ENCODE measurements around the gene TUSC1.
"Not testable (repeated sequence)": the region's sequence is repeated elsewhere in the genome, so short reads cannot be mapped to it uniquely, and the experiment has no call there.

The TUSC1 gene

DNA sequence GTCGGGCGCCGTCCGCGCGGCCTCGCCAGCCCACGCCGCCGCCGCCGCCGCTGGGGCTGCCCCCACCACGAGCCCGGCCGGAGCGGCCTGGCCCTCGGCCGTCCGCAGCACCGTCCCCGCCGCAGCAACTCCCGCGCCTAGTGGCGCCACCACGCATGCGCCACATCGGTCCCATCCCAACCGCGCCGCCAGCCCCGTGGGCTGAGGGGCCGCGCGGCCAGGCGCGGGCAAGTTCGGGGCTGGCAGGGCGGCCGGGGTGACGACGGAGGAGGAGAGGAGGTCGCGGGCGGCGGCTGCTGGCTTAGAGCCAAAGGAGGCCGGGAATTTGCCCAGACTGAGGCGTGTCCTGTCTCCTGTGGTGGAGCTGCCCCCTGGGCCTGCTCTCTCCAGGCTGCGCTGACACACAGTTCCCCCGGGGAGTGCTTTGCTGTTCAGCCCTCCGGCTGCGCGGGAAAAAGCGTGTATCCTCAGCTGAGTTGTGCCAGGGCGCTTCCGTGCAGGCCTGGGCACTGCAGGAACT, at the start of gene TUSC1:
Gene TUSC1 (minus strand): TSS at position 298 of the 520 bp plus-strand sequence. CDS start 132 bp downstream, at position 166.
- DNase-seq: no peak

DNA sequence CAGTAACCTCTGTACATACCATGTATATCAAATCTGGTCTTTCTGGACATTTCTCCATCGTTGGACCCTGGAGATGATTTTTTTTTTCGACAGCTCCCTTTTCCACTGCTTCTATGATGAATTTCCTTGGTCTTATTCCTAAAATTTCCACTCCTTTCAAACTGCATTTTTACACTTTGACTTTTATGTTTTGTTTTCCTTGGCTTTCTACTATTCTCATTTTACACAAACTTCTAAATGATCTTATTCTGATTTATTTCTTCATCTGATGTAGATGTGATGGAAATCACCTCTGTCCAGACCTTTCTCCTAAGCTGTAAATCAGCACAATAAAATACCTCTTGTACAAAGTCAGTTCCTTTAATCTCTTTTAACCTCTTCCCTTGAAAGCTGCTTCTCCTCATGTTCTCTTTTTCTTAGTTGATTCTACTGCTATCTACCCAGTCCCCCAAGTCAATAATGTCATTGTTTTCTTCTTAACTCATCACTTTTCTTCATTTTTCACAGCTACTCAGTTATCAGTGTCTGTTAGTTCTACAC, 48.7 kb upstream of the TUSC1 start:
- no peak for DNase-seq

DNA sequence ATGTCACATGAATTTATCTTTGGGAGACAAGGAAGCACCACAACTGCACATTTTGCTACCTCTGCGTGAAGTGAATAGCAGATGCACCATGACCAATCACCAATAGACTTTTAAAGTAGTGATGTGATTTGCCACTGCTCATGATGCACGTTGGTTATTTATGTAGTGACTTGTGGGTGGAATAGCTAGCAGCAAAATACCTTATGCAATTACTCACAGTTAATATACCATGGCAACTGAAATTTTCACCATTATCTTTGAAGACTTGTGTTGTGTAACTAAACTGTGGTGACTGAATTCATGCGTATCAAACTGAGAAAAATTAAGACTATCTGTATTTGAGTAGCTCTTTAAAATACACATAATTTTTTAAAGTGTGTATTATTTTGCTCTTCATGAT, 46.2 kb upstream of the TUSC1 start:
- DNase-seq: no peak

DNA sequence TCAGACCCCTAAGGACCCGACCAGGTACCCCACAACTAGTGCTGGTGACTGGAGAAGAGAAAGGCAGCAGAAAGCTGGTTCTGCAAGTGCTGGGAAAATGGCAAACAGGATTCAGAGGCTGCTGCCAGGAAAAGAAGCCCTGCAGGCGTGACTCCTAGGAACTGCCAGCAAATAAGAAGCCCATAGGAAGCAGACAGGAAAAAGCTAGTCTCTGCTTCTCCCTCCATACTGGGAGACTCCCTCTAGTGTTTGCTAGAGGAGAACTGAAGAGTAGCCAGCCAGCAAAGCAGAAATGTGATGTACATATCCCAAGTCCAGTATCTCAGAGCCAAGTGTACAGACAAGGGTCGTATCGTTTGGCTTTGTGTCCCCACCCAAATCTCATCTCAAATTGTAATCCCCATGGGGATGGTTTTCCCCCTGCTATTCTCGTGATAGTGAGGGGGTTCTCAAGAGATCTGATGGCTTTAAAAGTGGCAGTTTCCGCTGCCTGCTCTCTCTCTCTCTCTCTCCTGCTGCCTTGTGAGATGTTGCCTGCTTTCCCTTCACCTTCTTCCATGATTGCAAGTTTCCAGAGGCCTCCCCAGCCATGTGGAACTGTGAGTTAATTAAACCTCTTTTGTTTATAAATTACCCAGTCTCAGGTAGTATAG, 38.1 kb upstream of the TUSC1 start:
- no peak for DNase-seq

DNA sequence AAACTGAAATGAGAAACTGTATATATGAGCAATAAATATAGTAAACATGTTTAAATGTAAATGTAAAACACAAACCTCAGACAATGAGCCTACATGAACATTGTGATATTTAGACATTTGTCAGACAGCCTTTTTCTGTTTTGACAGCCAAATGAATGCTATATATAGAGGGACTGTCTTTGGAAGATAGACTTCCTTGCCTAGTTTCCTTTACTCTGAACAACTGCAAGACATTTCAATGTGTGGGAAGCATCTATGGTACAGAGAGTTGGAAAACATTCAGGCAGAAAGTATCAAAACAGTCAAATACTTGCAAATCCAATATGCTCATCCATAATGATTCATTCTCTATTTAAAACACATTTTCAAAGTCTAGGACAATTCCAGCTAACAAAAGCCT, 31.7 kb upstream of the TUSC1 start:
- DNase-seq: no peak

DNA sequence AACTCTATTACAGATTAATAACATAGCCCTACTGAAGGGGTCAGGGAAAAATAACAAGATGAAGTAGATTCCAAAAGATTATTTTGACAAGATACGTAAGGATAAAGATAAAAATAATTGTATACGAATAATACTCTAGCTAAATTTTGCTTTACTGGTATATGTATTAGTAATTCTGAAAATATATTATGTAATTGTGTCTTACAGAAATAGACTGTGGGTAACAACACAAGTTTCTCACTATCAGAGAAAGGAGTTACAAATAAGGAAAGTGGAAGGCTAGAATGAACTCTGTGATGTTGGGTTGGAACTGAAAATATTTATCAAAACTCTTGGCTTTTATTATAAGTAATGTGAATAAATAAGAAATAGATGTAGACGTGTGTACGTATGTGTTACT, 26.6 kb upstream of the TUSC1 start:
- no peak for DNase-seq

DNA sequence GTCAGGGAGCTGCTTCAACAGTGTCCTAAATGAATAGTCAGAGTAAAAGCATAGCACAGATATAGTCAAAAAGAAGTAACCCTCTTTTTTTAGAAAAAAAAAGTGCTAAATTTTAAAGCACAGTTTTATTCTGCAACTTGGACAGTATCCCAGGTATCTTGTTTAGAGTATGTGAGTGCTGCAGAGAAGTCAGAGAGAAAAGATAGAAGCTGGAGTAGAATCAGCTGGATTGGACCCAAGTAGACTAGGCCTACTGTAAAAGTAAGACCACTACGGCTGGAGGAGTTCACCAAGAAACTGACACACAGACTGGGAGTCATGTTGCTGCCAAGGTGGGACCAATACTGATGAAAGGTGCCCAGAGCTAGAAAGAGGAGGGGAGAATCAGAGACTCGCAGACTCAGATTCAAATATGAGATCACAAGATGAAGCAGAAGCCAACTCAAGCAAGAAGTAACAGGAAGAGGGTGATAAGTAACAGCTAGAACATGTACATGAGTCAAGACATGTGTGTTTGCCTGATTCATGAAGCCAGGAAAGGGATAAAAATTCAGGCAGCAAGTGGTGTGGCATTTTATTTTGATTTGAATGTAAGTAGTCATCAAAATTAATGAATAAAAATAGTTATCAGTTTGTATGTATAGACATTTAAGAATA, 25.6 kb upstream of the TUSC1 start:
- DNase-seq: no peak

DNA sequence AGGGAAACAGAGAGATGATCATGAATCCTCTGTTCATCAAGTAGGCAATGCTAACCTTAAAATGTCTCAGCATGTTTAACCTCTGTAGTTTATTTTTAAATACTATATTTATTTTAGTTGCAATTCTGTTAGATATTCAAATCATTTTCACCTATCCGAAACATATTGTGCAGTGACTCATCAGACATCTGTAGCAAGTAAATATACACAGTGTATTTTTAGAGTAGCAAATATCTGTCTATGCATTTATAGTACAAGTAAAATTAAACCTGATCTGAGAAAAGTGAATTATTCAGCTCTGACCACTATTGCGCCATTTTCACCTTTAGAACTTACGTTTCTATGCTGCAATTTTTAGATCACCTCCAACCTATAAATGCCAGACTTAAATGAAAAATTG, 24.3 kb upstream of the TUSC1 start:
- no peak for DNase-seq

DNA sequence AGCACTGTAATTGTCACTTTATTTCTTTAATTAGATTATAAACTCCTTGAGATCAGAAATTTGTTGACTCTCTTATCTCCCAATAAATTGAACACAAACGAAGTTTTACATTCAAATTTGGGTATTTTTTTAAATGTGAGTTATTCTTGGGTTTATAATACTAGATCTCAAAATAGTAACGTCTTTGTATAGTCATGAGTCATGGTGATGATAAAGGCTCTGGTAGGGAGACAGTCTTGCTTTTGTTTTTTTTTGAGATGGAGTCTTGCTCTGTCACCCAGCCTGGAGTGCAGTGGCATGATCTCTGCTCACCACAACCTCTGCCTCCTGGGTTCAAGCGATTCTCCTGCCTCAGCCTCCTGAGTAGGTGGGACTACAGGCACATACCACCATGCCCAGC, 22.7 kb upstream of the TUSC1 start:
- not testable (repeated sequence) for DNase-seq

DNA sequence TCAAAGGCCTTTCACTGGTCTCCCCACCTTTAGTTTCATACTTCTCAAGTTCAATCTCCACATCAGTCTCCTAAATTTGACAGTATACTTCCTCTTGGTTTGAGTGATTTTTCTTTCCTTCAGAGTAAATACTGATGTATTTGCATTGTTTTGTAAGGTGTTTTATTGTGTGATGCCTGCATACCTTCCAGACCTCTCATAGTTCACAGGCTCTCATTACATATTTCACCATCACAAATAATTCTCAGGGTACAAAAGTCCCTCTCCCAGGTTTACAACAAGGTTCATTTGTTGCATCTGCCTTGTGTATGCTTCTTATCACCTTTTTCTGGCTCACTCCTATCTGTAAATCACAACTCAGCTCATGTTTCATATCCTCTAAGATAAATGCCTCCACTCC, 22.2 kb upstream of the TUSC1 start:
- DNase-seq: no peak

DNA sequence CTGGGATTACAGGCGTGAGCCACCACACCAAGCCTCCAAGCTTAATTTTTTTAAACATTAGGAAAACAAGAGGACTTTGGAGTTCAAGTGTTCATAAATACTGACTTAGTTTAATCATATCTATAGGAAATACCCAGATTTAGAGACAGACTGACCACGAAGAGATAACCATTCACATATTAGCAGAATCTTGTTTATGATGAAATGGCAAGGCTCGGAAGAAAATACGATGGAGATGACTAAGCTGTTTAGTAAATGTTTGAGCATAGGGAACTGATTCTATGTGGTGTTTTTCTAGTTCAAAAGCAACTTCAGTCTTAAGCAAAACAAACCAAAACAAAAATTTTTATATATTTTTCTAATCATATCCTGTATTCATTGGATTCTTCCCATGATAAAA, 13.5 kb upstream of the TUSC1 start:
- DNase-seq: no peak

DNA sequence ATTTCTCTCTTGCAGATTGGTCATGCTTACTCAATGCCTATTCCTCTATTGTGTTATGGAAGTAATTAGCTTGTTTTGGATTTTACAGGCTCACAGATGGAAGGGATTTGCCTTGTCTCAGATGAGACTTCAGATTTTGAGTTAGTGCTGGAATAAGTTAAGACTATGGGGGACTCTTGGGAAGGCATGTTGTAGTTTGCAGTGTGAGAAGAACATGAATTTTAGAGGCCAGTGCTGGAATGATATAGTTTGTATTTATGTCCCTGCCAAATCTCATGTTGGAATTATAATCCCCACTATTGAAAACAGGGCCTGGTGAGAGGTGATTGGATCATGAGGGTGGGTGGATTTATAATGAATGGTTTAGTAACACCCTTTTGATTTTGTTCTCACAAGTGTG, 6.1 kb upstream of the TUSC1 start:
- DNase-seq: no peak

DNA sequence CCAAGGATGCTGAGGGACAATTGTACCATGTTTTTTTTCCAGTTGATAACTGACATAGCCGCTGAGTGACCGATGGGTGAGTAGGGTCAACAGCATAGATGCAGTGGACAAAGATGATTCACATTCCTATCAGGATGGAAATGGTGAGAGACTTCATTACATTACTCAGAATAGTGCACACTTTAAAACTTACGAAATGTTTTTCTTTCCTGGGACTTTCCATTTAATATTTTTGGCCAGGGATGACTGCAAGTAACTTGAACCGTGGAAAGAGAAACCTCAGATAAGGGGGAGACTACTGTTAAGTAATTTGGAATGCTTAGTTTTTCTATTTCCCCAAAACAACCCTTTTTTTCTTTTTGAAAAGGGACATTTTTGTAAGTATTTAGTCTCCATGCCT, 3.0 kb upstream of the TUSC1 start:
- no peak for DNase-seq

DNA sequence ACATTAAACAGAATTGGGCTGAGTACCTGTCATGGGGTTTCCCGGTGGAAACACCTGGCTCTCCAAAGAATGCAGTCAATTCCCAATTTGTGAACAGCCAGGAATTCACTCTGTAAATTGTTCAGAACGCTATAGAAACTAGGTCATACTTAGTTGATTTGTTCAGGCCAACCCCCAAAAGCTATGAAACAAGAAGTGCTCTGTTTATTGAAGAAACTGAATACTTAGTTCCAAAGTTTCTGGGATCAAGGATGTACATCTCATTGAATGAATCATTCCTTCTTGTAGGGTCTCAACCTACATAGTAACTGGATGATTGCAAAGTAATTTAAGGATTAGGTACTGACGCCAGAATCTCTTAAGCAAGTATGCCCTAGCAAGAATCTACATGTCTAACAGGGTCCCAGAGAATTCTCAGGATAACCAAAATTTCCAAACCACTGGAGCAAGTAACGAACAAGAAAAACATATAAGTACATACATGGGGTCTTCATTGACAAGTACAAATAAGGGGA, 659 bp upstream of the TUSC1 start:
- DNase-seq: no peak

DNA sequence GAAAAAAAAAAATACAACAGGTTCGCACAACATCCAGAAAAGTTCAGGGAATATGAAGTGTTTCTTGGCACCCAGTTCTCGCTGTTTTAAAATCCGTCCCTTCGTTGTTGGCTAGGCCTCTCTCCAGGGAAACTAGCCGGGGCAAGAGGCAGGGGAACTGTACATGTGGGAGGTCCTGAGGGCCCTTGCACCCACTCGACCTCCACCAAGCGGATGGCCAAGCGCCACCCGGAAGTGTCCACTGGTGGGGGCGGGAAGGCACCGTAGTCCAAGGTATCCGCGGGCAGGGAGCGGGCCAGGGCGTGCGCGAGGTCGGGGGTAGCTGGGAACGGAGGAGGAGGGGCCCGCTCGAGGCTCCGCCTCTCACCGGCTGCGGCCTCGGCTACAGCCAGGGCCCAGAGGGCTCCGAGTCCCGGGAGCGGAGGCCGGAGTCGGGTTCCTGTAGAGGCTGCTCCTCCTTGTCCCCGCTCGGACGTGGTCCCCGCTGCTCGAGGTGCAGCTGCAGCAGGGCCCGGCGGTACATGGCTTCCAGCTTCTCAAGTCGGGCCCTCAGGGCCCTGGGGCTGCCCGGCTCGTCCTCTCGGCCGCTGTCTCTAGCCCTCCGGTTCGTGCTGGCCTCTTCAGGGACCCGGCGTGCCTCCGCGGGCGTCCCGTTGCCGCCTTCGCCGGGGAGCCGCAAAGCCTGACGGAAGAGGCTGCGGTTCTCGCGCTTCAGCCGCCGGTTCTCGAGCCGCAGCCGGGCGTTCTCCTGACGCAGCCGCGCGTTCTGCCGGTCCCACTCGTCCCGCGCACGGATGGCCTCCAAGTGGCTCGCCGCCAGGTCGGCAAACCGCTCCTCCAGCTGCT, 720 bp downstream of the TUSC1 start:
- DNase-seq: no peak

DNA sequence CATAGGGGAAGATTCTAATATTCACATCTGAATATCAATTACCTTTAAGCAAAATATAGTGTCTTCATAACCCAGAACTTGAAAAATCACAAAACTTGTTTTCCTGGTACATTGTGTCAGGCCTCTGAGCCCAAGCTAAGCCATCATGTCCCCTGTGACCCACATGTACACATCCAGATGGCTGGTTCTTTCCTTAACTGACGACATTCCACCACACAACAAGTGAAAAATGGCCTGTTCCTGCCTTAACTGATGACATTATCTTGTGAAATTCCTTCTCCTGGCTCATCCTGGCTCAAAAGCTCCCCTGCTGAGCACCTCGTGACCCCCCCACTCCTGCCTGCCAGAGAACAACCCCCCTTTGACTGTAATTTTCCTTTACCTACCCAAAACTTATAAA, 2.4 kb downstream of the TUSC1 start:
- not testable (repeated sequence) for DNase-seq

DNA sequence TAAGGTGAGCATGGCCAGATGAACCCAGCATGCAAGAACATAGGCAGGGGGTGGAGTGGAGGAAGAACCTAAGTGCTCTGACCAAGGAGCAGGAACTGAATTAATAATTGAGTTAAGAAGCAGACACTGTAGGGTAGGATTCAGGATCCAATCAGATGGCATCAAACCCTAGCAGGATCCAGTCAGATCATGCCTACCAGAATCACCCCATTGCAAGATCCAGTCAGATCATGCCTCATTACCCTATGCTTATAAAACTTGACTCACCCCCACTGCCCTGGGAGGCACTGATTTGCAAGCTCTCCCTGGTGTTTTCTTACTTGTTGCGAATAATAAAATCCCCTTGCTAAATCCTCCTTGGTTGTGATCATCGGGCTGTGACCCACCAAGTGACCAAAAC, 19.7 kb downstream of the TUSC1 start:
- no peak for DNase-seq

DNA sequence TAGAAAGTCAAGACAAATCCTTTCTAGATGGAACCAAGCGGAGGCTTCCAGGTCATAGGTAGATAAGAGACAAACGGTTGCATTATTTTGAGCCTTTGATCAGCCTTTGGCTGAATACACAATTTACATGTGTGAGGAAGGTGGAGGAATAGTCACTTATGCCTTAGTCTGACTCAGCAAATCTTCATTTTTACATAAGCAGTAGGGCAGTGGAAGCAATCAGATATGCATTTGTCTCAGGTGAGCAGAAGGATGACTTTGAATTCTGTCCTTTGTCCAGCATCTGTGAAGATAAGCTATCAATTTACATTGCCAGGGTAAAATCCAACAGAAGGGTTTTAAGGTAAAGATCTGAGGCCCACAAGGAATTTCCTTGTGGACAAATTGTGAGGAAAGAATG, 23.8 kb downstream of the TUSC1 start:
- DNase-seq: no peak

DNA sequence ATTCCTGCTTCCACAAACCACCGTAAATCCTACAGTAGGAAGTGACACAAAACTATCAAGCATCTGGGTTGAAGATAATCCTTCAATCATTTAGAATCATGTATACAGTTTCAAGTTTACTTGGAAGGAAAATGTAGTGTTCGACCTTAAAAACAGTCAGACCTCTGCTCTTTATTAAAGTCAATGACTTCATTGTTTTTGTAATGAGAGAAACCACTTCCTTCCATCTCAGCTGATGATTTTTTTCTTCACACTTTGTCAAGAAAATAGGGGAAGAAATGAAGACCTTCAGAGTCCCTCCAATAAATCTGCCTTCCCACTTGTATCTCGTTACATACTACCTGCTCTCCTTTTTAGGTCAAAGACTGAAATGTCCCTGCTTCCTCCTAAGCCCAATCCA, 30.1 kb downstream of the TUSC1 start:
- no peak for DNase-seq

DNA sequence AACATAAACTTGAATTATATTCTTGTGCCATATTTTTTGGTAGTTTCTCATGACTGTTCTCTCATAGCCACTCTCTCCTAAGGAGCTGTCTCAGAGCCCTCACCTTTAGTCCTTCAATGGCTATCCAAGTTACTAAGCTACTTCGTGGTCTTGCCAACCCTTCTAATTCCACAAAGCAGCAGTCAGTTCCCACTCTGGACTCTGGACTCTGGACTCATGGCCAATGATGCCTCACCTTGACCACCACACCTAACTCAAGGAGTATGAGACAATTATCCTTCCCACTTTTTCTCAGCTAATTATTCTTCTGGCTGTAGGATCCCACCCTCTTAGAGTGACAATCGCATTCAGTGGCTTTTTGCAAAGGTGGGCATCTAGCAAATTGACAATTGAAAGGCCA, 42.2 kb downstream of the TUSC1 start:
- DNase-seq: no peak

DNA sequence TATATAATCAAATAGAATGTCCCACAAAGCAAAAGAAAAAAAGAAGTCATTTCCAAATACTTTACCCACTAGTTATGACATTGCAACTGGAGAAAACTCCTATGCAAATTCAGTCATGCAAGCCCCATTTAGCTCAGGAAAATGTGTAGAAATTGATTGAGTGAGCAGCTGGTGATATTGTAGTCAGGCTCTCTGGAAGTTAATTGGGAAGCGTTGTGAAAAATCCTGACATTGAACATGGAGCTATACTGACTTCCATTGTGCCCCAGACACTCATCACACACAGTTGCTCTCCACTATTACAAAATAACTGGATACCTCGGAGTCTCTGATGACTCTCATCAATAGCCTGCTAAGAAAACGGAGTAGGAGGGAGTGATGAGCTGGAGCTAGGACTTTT, 49.0 kb downstream of the TUSC1 start:
- no peak for DNase-seq
